Gastrocnemius medialis (tissue), 4 donors: ENCODE measurements around the gene FHOD3. TPM values are rescaled to one million over a fixed set of nuclear protein-coding genes. Genes with fewer than 3 reads are reported as not detected.

Experiments used
- ATAC-seq, 2 donors: fragments of 150-250 bp; one replicate each; pipeline ENCODE4 v1.9.1; 2016
- DNase-seq, 2 donors: peaks; one replicate each; pipeline ENCODE4 v3.0.0-alpha.2; 2019
- H3K27ac ChIP-seq, 4 donors: fragments of 200-600 bp; sonication (generic); 1 replicate in 1 of 4; 2 replicates in 3 of 4; pipeline ENCODE4 v1.5.1; 2016 to 2018; ENCODE audit warnings: mild to moderate bottlenecking in 2 of 4, moderate library complexity in 1 of 4
- H3K27me3 ChIP-seq, 3 donors: fragments of 200-600 bp; sonication (generic) in 2 of 3; 1 replicate in 1 of 3; 2 replicates in 2 of 3; pipeline versions ENCODE4 v1.5.1 to v1.6.0; 2016 to 2019; ENCODE audit warnings: mild to moderate bottlenecking in 1 of 3, moderate library complexity in 1 of 3
- H3K36me3 ChIP-seq, 2 donors: fragments of 200-600 bp; sonication (generic) in 1 of 2; one replicate each; pipeline ENCODE4 v1.5.1; 2017 to 2018
- H3K4me1 ChIP-seq, 2 donors: fragments of 200-600 bp; sonication (generic) in 1 of 2; one replicate each; pipeline ENCODE4 v1.5.1; 2016 to 2017; ENCODE audit warnings: mild to moderate bottlenecking in 2 of 2
- H3K4me3 ChIP-seq, 4 donors: fragments of 200-600 bp; sonication (generic) in 3 of 4; 1 replicate in 1 of 4; 2 replicates in 3 of 4; pipeline ENCODE4 v1.5.1; 2016 to 2019; ENCODE audit warnings: mild to moderate bottlenecking in 2 of 4
- H3K9me3 ChIP-seq, 3 donors: fragments of 200-600 bp; sonication (generic) in 2 of 3; 1 replicate in 1 of 3; 2 replicates in 2 of 3; pipeline ENCODE4 v1.5.1; 2016 to 2019
- POLR2A ChIP-seq, 2 donors: fragments of 450-650 bp; IDR thresholded peaks; one replicate each; pipeline ENCODE4 v1.6.1; 2017; ENCODE audit warnings: antibody characterized with exemption in 2 of 2, mild to moderate bottlenecking in 2 of 2, moderate library complexity in 2 of 2
- in situ Hi-C, 4 donors: fragments of 200-750 bp; cut with MboI; loops; one replicate each; pipeline versions ENCODE4 v1.15.0 to v1.8.0; 2017; ENCODE audit warnings: low sequenced_read_pairs in 4 of 4
- intact Hi-C: fragments of 100-400 bp; cut with DNase I; formaldehyde crosslinking; loops from one replicate; pipeline ENCODE4 v1.15.1; 2023; ENCODE audit warnings: low total_unique reads
- total RNA-seq, 4 donors: library from RNA; depleted of rRNA; stranded (reverse); fragments of >200 nt; gene quantifications; one replicate each; pipeline versions ENCODE4 v1.1.0 to v1.2.3, GENCODE V29; 2016
- TF ChIP-seq, protein P1 (sequence below), 5 experiments: fragments of 450-650 bp in 3 of 5; fragments of 200-600 bp in 2 of 5; sonication (generic) in 2 of 5; IDR thresholded peaks in 4 of 5; conservative IDR thresholded peaks in 1 of 5; 1 replicate in 4 of 5; 2 replicates in 1 of 5; pipeline ENCODE4 v1.5.1; 2016 to 2019; ENCODE audit warnings: antibody characterized with exemption in 5 of 5, mild to moderate bottlenecking in 3 of 5, moderate library complexity in 3 of 5

The FHOD3 gene
- total RNA-seq, 4 donors from 2014 or later, result 10.0 to 32.5 (median 17.0) TPM

DNA sequence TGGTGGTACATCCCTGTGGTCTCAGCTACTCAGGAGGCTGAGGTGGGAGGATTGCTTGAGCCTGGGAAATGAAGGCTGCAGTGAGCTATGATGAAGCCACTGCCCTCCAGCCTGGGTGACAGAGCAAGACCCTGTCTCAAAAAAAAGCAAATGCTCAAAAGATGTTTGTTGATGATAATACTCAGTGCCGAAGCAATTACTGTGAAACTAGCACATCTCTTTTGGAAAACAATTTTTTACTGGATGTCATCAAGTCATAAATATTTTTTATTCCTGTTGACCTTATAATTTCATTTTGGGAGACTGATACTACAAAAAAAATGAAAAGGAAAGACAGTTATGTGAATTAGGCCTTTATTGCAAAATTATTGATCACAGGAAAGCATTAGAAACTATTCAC lies 34.5 kb upstream of the FHOD3 start:
- in situ Hi-C loops, result no loop called here
- ATAC-seq (no peak), DNase-seq (no peak)
- no peaks in the 10 kb centered on the region for H3K36me3 ChIP-seq
- H3K4me1 ChIP-seq, result no peaks in the 10 kb centered on the region
- no peak overlapping the region for H3K4me3 ChIP-seq
- H3K27me3 ChIP-seq, result no peaks in the 10 kb centered on the region
- no peaks in the 10 kb centered on the region for H3K9me3 ChIP-seq
- H3K27ac ChIP-seq, result no peak overlapping the region
- TF ChIP-seq, protein P1, sequence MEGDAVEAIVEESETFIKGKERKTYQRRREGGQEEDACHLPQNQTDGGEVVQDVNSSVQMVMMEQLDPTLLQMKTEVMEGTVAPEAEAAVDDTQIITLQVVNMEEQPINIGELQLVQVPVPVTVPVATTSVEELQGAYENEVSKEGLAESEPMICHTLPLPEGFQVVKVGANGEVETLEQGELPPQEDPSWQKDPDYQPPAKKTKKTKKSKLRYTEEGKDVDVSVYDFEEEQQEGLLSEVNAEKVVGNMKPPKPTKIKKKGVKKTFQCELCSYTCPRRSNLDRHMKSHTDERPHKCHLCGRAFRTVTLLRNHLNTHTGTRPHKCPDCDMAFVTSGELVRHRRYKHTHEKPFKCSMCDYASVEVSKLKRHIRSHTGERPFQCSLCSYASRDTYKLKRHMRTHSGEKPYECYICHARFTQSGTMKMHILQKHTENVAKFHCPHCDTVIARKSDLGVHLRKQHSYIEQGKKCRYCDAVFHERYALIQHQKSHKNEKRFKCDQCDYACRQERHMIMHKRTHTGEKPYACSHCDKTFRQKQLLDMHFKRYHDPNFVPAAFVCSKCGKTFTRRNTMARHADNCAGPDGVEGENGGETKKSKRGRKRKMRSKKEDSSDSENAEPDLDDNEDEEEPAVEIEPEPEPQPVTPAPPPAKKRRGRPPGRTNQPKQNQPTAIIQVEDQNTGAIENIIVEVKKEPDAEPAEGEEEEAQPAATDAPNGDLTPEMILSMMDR (IDR thresholded peaks at IDR 0.05 in 4 of 5, conservative IDR thresholded peaks at IDR 0.05 in 1 of 5), result no peak
- no peak for TF ChIP-seq POLR2A (IDR thresholded peaks at IDR 0.05)
- intact Hi-C loops, result no loop called here

GRCh38 chr18:36264283-36264682 lies 33.2 kb upstream of the FHOD3 start:
- Histone ChIP-seq H3K9me3 (no peaks in the 10 kb centered on the region), H3K27me3 (no peaks in the 10 kb centered on the region), H3K4me1 (no peaks in the 10 kb centered on the region), H3K27ac (no peak overlapping the region), H3K36me3 (no peaks in the 10 kb centered on the region), H3K4me3 (no peak overlapping the region)
- intact Hi-C loops, result no loop called here
- in situ Hi-C loops, result no loop called here
- no peak for ATAC-seq
- TF ChIP-seq, protein P1 (IDR thresholded peaks at IDR 0.05 in 4 of 5, conservative IDR thresholded peaks at IDR 0.05 in 1 of 5), result no peak
- TF ChIP-seq POLR2A (IDR thresholded peaks at IDR 0.05), result no peak
- DNase-seq, result no peak

DNA sequence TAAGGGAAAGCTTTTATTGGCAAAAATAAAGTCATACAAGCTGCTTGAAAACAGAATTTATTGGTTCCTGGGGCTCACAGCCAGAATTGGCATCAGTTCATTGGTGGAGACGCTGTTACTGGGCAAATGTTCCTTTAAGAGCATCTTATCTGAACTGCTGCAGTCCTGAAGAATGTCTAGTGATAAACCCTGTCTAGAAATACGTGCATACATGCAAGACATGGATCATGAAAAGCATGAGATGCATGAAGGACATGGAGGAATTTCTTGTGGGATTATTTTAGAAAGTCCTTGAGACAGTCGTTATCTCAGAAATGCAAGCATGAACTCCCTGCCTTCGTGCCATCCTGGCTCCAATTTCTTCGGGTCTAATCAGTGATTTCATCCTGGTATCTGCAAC lies 32.5 kb upstream of the FHOD3 start:
- in situ Hi-C loops (no loop called here), intact Hi-C loops (no loop called here)
- no peak for ATAC-seq

DNA sequence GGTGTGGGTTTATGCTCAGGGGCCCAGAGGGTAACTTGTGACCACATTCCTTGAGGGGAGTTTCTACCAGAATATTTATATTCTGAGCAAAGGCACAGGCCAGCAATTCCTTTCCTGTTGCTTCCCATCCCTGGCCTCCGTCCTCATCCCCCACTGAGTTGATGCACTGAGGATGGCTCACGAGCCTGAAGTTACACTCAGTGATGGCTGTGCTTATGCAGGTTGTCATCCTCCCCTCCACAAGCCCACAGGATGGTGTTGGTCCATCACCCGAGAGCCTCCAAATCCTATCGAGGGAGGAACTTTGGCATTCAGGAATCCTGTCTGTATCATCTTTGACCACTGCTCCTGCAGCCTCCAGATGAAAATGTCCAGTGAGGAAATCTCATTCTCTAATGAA lies 28.4 kb upstream of the FHOD3 start:
- H3K36me3 ChIP-seq, result no peaks in the 10 kb centered on the region
- in situ Hi-C loops, result no loop called here
- H3K27ac ChIP-seq, result no peak overlapping the region
- H3K27me3 ChIP-seq, result no peaks in the 10 kb centered on the region
- no peak overlapping the region for H3K4me3 ChIP-seq
- no peaks in the 10 kb centered on the region for H3K9me3 ChIP-seq
- no peak for DNase-seq
- intact Hi-C loops, result no loop called here
- ATAC-seq, result no peak
- TF ChIP-seq, protein P1 (IDR thresholded peaks at IDR 0.05 in 4 of 5, conservative IDR thresholded peaks at IDR 0.05 in 1 of 5), result no peak
- no peak for TF ChIP-seq POLR2A (IDR thresholded peaks at IDR 0.05)
- H3K4me1 ChIP-seq, result no peaks in the 10 kb centered on the region

More for the DNA sequence above, 32.5 kb upstream of the FHOD3 start:
- H3K9me3 ChIP-seq, result no peaks in the 10 kb centered on the region
- no peak overlapping the region for H3K27ac ChIP-seq
- no peaks in the 10 kb centered on the region for H3K4me1 ChIP-seq
- no peak for DNase-seq
- H3K4me3 ChIP-seq, result no peak overlapping the region
- TF ChIP-seq, protein P1 (IDR thresholded peaks at IDR 0.05 in 4 of 5, conservative IDR thresholded peaks at IDR 0.05 in 1 of 5), result no peak
- no peak for TF ChIP-seq POLR2A (IDR thresholded peaks at IDR 0.05)
- no peaks in the 10 kb centered on the region for H3K27me3 ChIP-seq
- no peaks in the 10 kb centered on the region for H3K36me3 ChIP-seq

DNA sequence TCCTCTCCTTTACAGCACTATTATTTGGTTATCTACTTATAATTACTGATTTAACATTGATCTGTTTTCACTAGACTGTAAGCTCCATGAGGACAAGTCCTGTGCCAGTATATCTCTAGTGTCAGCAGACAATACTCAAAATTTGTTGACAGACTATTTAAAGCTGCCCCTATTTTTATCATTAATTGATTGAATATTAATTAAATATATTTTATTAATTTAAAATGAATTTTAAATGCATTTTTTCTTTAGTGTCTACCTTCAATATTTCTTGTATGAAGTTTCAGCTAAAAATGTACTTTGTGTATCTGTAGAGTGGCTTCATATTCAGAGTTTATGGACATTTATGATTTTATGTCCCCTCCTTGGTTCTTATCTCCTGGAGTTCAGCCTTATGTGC lies 26.4 kb upstream of the FHOD3 start:
- no peaks in the 10 kb centered on the region for H3K27me3 ChIP-seq
- no peak overlapping the region for H3K27ac ChIP-seq
- intact Hi-C loops (no loop called here), in situ Hi-C loops (no loop called here)
- H3K4me3 ChIP-seq, result no peak overlapping the region
- TF ChIP-seq POLR2A (IDR thresholded peaks at IDR 0.05), result no peak
- TF ChIP-seq, protein P1 (IDR thresholded peaks at IDR 0.05 in 4 of 5, conservative IDR thresholded peaks at IDR 0.05 in 1 of 5), result no peak
- DNase-seq (no peak), ATAC-seq (no peak)
- H3K9me3 ChIP-seq, result no peaks in the 10 kb centered on the region
- H3K4me1 ChIP-seq, result no peaks in the 10 kb centered on the region
- no peaks in the 10 kb centered on the region for H3K36me3 ChIP-seq
